BLaER1 (cell line): Measurements from ENCODE around the gene GSG1L.
A peak's percentile ranks its signal among the peaks of the same experiment; 100 is the strongest.

Experiments used
- H3K27ac ChIP-seq: shearing (Covaris generic); formaldehyde crosslinking; 2 replicates; pipeline ENCODE4 v1.8.1; 2022
- H3K27me3 ChIP-seq: shearing (Covaris generic); formaldehyde crosslinking; 2 replicates; pipeline ENCODE4 v1.8.1; 2022
- H3K36me3 ChIP-seq: shearing (Covaris generic); formaldehyde crosslinking; 2 replicates; pipeline ENCODE4 v1.8.1; 2022
- H3K4me1 ChIP-seq: shearing (Covaris generic); formaldehyde crosslinking; 2 replicates; pipeline ENCODE4 v1.8.1; 2022
- H3K4me2 ChIP-seq: shearing (Covaris generic); formaldehyde crosslinking; 2 replicates; pipeline ENCODE4 v1.8.1; 2022
- H3K4me3 ChIP-seq: shearing (Covaris generic); formaldehyde crosslinking; 2 replicates; pipeline ENCODE4 v1.8.1; 2022
- H3K9ac ChIP-seq: shearing (Covaris generic); formaldehyde crosslinking; 2 replicates; pipeline ENCODE4 v1.8.1; 2022
- H3K9me3 ChIP-seq: shearing (Covaris generic); formaldehyde crosslinking; 2 replicates; pipeline ENCODE4 v1.8.1; 2022
- H4K20me1 ChIP-seq: shearing (Covaris generic); formaldehyde crosslinking; 2 replicates; pipeline ENCODE4 v1.8.1; 2022
- Cebpa-rat ChIP-seq: shearing (Covaris generic); IDR thresholded peaks from 2 replicates; pipeline ENCODE4 v1.8.1; 2022

GSG1L gene

GRCh38 chr16:27778171-27778925 is 285.2 kb downstream of the GSG1L start:
- TF ChIP-seq Cebpa-rat = no peak
- Histone ChIP-seq H3K9ac (no peak overlapping the region), H3K27me3 (no peaks in the 10 kb centered on the region), H3K4me2 (no peak overlapping the region), H3K4me1 (peaks cover 43% of the 10 kb centered on the region), H3K9me3 (no peaks in the 10 kb centered on the region), H3K36me3 (no peaks in the 10 kb centered on the region), H3K27ac (no peak overlapping the region), H4K20me1 (no peaks in the 10 kb centered on the region), H3K4me3 (no peak overlapping the region)

- no peak for TF ChIP-seq Cebpa-rat
- H3K27ac ChIP-seq = no peak overlapping the region
- H3K4me1 ChIP-seq = peaks cover 52% of the 10 kb centered on the region
These were observed 286.0 kb downstream of the GSG1L start for GRCh38 chr16:27777527-27777926.

GRCh38 chr16:27776556-27777225 is 286.8 kb downstream of the GSG1L start:
- H4K20me1 ChIP-seq = no peaks in the 10 kb centered on the region
- H3K36me3 ChIP-seq = no peaks in the 10 kb centered on the region
- no peak overlapping the region for H3K4me3 ChIP-seq
- no peak for TF ChIP-seq Cebpa-rat
- no peak overlapping the region for H3K9ac ChIP-seq
- H3K27me3 ChIP-seq = no peaks in the 10 kb centered on the region
- peaks cover 54% of the 10 kb centered on the region for H3K4me1 ChIP-seq
- H3K9me3 ChIP-seq = no peaks in the 10 kb centered on the region
- H3K4me2 ChIP-seq = peak overlapping the region; percentile 84
- no peak overlapping the region for H3K27ac ChIP-seq

More at GRCh38 chr16:27777527-27777926, 286.0 kb downstream of the GSG1L start:
- H3K4me3 ChIP-seq = no peak overlapping the region
- no peaks in the 10 kb centered on the region for H3K9me3 ChIP-seq
- no peaks in the 10 kb centered on the region for H3K27me3 ChIP-seq
- no peak overlapping the region for H3K9ac ChIP-seq
- H3K36me3 ChIP-seq = no peaks in the 10 kb centered on the region
- H3K4me2 ChIP-seq = no peak overlapping the region
- H4K20me1 ChIP-seq = no peaks in the 10 kb centered on the region

GRCh38 chr16:27775254-27775653 is 288.3 kb downstream of the GSG1L start:
- Histone ChIP-seq H4K20me1 (no peaks in the 10 kb centered on the region), H3K36me3 (no peaks in the 10 kb centered on the region), H3K9ac (no peak overlapping the region), H3K4me3 (no peak overlapping the region), H3K4me2 (peak overlapping the region; percentile 84), H3K27me3 (no peaks in the 10 kb centered on the region), H3K27ac (peak overlapping the region; percentile 51), H3K4me1 (peaks cover 69% of the 10 kb centered on the region), H3K9me3 (no peaks in the 10 kb centered on the region)
- TF ChIP-seq Cebpa-rat = no peak

GRCh38 chr16:27774779-27775178 is 288.7 kb downstream of the GSG1L start:
- peak overlapping the region; percentile 84 for H3K4me2 ChIP-seq

GRCh38 chr16:27773344-27773743 is 290.2 kb downstream of the GSG1L start:
- H3K9ac ChIP-seq = no peak overlapping the region
- H3K4me2 ChIP-seq = peak overlapping the region; percentile 84
- TF ChIP-seq Cebpa-rat = no peak
- no peak overlapping the region for H3K4me3 ChIP-seq
- H3K9me3 ChIP-seq = no peaks in the 10 kb centered on the region
- peaks cover 88% of the 10 kb centered on the region for H3K4me1 ChIP-seq
- peaks cover 7% of the 10 kb centered on the region; the same call in 1 of the 2 replicates for H3K36me3 ChIP-seq
- no peaks in the 10 kb centered on the region for H4K20me1 ChIP-seq
- H3K27me3 ChIP-seq = no peaks in the 10 kb centered on the region
- peak overlapping the region; percentile 68 for H3K27ac ChIP-seq

More at GRCh38 chr16:27774779-27775178, 288.7 kb downstream of the GSG1L start:
- no peaks in the 10 kb centered on the region for H3K27me3 ChIP-seq
- peaks cover 73% of the 10 kb centered on the region for H3K4me1 ChIP-seq
- no peak for TF ChIP-seq Cebpa-rat
- H3K9me3 ChIP-seq = no peaks in the 10 kb centered on the region
- 0 out of 2 replicates have a peak, but pooled peaks cover under 1% of the 10 kb centered on the region for H3K36me3 ChIP-seq
- peak overlapping the region; percentile 30; the same call in 1 of the 2 replicates for H3K9ac ChIP-seq
- no peak overlapping the region for H3K4me3 ChIP-seq
- H4K20me1 ChIP-seq = no peaks in the 10 kb centered on the region
- peak overlapping the region; percentile 51 for H3K27ac ChIP-seq

- H3K4me2 ChIP-seq = peak overlapping the region; percentile 84
- H3K9me3 ChIP-seq = no peaks in the 10 kb centered on the region
- H3K9ac ChIP-seq = peak overlapping the region; percentile 55
- H3K27me3 ChIP-seq = no peaks in the 10 kb centered on the region
- H3K36me3 ChIP-seq = peaks cover 8% of the 10 kb centered on the region; the same call in 1 of the 2 replicates
- TF ChIP-seq Cebpa-rat = peak; percentile 74; the same call in 1 of the 2 replicates
- peaks cover 99% of the 10 kb centered on the region for H3K4me1 ChIP-seq
- H3K4me3 ChIP-seq = peak overlapping the region; percentile 12; the same call in 1 of the 2 replicates
- peak overlapping the region; percentile 88 for H3K27ac ChIP-seq
- H4K20me1 ChIP-seq = no peaks in the 10 kb centered on the region
These were observed 291.3 kb downstream of the GSG1L start for GRCh38 chr16:27772093-27772825.

GRCh38 chr16:27771201-27771910 is 292.2 kb downstream of the GSG1L start:
- no peak for TF ChIP-seq Cebpa-rat
- Histone ChIP-seq H4K20me1 (no peaks in the 10 kb centered on the region), H3K9ac (peak overlapping the region; percentile 55), H3K27ac (peak overlapping the region; percentile 88), H3K4me3 (no peak overlapping the region), H3K4me1 (peaks cover 97% of the 10 kb centered on the region), H3K4me2 (peak overlapping the region; percentile 84), H3K36me3 (peaks cover 17% of the 10 kb centered on the region; the same call in 1 of the 2 replicates), H3K27me3 (no peaks in the 10 kb centered on the region), H3K9me3 (no peaks in the 10 kb centered on the region)
